HG03432 (cell line): ENCODE data around the gene CLASP2.

Experiments
- ATAC-seq: cut with Tn5 transposase; IDR thresholded peaks from one replicate; pipeline ENCODE4 v1.9.1; 2021; ENCODE audit warnings: mild to moderate bottlenecking, moderate library complexity; ENCODE audit not compliant: unreplicated experiment

CLASP2 gene

DNA sequence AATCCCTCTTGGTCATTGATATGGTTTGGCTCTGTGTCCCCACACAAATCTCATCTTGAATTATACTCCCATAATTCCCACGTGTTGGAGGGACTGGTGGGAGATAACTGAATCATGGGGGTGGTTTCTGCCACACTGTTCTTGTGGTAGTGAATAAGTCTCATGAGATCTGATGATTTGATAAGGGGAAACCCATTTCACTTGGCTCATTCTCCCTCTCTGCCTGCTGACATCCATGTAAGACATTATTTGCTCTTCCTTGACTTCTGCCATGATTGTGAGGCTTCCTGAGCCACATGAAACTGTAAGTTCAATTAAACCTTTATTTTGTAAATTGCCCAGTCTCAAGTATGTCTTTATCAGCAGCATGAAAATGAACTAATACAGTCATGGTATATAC is 171.0 kb downstream of the CLASP2 start:
- no peak for ATAC-seq

DNA sequence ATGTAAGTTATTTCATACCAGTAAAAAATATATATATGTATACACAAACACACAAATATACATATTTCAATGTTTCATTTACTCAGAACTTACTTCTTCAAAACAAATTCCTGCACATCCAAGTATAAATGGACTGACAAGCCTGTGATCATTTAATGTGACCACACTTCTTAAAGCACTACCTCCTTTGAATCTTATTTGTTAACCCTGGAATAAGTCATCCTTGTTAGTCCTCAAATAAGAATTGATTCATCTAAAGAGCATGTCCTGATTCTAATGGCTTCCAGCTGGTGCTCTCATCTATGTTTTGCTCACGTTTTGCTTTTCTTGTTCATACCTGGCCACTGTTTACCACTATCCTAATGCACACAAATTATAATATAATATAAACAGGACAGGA is 173.9 kb downstream of the CLASP2 start:
- no peak for ATAC-seq

DNA sequence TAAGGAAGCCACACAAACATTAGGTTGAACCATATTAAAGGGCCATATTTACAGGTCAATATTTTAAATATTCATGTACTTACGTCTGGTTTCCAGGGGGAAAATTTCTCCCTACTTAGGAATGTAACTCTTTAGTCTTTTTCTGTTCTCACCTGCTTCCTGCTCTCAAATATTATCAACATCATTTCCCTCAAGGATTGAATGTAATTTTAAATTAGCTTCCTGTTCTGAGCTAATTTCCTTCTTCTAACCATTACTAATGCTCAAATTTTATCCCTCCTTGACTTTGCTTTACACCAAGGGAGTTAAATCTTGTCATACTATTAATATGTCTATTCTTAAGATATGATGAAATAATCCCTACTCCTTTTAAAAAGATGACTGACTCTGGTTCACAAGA is 174.5 kb downstream of the CLASP2 start:
- ATAC-seq, result no peak

DNA sequence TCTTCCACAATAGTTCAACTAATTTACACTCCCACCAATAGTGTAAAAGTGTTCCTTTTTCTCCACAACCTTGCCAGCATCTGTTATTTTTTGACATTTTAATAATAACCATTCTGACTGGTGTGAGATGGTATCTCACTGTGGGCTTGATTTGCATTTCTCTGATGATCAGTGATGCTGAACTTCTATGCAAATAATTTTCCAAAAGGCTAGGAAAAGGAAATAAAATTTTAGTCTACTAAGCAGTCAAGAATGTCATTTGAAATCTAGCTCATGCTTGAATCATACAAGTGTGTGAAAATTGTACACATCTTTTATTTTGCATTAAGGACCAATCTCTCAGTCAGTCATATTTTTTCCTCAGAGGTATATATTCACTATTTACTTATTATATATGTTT is 176.1 kb downstream of the CLASP2 start:
- no peak for ATAC-seq

DNA sequence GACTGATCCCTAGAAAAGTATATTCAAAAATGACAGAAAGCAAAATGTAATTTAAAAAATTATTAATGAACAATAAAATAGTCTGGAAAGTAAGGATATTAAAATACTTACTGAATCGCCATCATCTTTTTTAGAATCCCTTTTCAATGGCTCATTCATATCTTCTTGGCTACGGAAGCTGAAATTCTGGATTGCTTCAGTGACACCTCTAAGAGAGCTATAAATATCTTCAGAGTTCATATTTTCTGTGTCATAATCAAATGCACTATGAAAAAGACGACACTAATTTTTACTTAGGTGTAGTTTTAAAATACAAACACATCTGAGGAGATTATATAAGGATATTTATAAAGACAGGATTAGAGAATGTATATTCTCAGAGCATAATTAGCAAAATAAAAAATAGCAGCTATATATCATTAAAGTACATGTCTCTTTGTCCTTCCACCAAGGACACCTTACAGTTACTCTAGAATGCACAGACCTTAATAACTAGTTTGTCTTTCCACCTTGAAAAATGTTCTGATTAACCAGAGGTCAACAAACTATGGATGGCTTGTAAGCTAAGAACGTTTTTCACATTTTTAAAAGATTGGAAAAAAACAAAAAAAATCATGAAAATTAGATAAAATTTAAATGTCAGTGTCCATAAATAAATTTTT is 179.2 kb downstream of the CLASP2 start:
- ATAC-seq, result no peak

DNA sequence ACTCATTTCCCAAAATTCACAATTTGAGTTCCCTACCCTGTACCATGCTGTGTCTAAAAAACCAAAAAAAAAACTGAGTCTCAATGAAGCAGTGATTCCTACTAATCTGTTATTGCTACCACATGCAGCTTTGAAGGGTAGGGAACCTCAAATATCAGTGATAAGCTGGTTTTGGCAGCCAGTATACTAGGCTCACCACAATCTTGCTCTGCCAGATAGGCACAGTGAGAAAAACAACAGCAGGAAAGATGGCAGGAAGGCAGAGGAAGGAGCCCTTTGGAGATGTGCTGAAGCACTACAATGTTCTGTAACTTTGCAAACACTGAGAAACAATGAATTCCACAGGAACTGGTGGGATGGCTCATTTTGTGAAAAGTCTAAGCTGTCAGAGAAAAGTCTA is 180.9 kb downstream of the CLASP2 start:
- ATAC-seq, result no peak

DNA sequence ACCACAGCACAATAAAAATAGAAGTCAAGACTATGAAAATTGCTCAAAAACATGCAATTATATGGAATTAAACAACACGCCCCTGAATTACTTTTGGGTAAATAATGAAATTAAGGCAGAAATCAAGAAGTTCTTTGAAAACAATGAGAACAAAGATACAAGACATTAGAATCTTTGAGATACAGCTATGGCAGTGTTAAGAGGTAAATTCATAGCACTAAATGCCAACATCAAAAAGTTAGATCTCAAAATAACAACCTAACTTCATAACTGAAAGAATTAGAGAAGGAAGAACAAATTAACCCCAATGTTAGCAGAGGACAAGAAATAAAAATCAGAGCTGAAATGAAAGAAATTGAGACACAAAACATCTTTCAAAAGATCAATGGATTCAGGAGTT is 191.3 kb downstream of the CLASP2 start:
- ATAC-seq, result no peak

DNA sequence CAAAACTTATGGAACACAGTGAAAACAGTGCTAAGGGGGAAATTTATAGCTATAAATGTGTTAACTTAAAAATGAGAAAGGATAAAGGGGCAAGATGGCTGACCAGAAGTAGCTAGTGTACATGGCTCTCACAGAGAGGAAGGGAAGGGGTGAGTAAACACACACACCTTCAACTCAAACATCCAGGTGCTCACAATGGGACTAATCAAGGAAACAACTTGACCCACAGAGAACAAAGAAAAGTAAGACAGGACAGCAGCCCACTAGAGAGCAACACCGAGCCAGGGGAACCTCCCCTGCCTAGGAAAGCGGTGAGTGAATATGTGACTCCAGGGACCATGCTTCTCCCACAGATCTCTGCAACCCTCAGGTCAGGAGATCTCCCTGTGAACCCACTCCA is 192.8 kb downstream of the CLASP2 start:
- no peak for ATAC-seq

DNA sequence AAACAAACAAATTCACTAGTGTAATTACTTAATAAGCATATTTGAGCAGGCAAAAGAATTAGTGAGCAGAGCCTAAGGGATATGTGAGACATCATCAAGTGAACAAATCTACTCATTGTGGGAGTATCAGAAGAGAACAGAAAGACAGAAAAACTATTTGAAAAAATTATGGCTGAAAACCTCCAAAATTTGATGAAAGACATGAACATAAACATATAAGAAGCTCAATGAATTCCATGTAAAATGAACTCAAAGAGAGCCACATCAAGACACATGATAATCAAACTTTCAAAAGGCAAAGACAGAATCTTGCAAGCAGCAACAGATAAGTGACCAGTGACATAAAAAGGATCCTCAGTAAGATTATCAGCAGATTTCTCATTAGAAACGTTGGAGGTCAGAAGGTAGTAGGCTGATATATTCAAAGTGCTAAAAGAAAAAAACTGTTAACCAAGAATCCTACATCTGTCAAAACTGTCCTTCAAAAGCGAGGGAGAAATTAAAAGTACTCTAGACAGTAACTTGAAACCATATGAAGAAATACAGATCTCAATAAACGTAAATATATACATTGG is 194.9 kb downstream of the CLASP2 start:
- no peak for ATAC-seq

DNA sequence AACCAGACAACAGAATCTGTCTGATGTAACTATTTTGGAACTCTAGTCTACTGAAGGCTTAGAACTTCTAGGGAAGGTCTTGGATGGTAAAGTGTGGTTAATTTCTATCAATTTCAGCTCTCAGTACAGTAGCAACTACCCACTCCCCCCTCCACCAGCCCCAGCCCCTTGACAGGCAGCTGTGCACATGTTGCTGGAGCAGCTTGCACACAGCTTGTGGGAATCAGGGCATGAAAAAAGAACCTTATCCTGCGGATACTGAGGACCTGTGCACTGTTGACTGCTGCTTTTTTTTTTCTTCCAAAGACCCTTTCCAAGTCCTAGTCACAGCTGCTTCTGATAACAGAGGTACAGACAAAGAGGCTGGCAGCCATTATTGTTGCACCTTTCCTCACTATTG is 196.3 kb downstream of the CLASP2 start:
- ATAC-seq, result no peak

DNA sequence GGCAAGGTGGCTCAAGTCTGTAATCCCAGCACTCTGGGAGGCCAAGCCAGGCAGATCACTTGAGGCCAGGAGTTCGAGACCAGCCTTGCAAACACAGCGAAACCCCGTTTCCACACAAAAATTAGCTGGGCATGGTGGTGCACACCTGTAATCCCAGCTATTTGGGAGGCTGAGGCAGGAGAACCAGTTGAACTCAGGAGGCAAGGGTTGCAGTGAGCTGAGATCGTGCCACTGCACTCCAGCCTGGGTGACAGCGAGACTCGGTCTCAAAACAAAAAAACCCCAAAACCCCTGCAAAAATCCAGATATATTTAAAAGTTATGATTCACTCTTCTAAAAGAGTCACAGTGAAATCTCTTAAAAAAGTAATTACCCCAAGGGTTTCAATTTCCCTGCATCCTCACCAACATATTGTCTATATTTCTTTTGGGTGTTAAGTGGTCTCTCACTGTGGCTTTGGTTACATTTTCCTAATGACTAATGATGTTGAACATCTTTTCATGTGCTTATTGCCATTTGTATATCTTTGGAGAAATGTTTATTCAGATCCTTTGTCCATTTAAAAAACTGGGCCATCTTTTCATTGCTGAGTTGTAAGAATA is 204.7 kb downstream of the CLASP2 start:
- ATAC-seq, result no peak

DNA sequence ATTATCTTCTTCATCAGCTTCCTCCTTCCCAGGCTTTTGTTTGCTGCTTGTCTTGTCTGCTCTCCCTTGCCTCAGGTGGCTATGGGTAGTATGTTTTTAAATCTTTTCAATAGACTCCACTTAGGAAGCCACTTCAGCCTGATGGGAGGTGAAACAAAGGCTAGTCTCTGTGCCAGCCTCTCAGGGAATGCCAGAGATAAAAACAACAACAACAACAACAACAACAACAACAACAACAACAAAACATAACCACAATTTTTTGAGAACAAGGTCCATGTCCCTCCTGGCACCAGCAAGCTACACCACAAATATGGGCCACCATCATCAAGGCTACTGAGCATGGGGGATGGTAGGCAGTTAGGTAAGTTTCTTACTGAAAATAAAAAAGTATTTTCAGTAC is 213.0 kb downstream of the CLASP2 start:
- ATAC-seq, result no peak

DNA sequence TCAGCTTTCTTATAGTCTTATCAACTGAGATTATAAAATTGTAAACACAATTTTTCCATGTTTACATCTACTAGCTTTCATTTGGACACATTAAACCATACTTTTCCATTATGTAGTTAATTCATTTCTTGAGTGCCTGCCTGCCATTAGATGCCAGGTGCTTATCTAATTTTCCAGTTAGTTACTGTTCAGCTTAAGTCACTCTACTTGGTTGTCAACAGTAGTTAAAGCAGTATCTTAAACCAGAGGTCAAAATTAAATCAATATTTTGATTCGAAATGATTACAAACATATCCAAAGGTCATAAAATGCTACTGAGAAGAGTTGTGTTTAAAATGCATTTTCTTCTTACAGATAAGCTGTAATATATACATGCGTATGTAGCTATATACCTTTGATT is 221.6 kb downstream of the CLASP2 start:
- ATAC-seq, result no peak

DNA sequence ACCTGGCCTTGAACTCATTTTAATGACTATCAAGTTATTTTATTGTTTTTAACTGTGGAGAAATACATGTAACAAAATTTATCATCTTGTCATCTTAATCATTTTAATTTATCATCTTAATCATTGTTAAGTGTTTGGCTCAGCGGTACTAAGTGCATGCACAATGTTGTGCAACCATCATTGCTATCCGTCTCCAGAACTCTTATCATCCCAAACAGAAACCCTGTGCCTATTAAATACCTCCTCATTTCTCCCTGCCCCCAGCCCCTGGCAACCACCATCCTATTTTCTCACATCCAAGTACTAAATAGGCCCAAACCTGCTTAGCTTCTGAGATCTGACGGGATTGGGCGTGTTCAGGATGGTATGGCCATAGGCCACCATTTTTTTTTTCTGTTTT is 226.3 kb downstream of the CLASP2 start:
- no peak for ATAC-seq

DNA sequence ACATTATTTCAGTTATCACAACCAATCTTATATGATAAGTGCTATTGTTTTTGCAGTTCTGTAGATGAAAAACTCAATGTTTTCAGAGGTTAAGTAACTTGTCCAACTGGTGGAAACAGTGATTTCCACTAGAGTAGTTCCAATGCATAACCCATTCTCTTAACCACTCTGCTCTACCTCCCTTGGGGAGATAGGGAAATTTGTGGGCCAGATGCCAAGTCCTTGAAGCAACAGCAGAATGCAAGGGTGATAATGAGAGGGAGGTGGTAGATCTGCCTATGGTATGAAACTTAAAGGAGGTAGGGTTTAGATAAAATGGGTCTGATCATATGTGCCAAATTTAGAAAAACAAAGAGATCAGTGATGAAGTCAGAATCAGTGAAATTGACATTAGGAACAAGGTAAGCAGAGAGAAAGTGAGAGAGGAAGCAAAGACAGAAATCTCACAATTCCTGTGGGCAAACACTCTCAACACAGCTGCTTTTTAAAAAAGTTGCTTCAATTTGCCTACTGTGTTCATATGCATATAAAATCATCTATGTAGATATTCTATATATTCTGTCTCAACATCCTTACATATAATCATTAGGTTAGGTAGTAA is 227.3 kb downstream of the CLASP2 start:
- no peak for ATAC-seq

DNA sequence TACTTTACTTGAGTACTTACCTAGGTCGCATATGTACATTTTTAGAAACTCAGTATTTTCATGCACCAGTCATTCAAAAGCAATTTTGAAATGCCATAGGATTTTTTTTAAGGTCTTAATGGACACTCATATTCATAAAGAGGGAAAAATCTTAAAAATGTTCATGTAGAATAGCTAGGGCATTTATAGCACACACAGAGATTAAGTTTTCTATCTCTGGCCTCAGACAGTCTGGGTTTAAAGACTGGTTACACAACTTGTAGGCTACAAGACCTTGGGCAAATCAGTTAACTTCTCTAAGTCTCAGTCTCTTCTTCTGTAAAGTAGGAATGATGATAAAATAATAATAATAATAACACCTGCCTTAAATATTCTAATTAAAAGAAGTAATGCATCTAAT is 229.4 kb downstream of the CLASP2 start:
- no peak for ATAC-seq

DNA sequence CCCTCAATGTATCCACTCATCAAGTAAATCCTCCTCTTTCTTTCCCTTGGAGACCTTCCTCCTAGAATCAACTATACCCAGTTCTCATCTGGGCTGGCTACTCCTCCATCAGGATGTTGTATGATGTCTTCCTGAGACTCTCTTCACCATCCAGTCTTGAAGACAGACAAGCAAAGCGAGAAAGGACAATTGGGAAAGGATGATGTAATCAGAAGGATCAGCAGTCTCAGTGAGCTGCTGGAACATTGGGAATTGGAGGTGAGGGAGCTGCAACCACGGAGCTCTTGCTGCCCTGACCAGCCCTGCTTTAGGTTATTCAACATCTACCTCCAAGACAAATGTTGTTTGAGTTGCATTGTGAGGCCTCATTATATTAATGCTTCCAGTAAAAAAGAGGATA is 229.8 kb downstream of the CLASP2 start:
- ATAC-seq, result no peak

DNA sequence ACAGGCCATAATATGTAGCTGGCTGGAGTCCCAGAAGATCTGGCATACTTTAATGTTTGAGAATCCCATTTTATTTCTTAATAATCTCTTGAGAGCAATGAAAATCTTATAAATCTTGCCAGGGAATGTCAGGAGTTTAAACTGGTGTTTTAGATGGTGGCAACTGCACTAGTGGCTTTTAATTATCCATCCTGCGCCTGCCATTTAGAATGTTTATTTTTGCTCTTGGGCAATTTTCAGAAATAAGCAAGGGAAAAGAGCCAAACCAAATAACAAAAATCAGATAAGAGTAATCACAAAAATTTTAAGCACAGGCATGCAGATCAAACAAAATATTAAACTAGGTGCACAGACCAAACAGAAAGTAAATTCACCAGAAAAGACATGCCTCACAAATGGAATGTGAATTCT is 235.9 kb downstream of the CLASP2 start:
- no peak for ATAC-seq

DNA sequence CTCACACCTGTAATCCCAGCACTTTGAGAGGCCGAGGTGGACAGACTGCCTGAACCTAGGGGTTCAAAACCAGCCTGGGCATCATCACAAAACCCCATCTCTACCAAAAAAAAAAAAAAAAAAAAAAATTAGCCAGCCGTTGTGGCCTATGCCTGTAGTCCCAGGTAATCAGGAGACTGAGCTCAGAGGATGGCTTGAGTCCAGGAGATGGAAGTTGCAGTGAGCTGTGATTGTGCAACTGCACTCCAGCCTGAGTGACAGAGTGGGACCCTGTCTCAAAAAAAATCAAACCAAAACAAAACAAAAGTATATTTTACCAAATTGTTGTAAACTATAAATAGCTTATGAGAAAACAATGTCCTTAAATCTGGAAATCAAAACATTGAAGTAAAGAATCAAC is 243.2 kb downstream of the CLASP2 start:
- ATAC-seq, result no peak

DNA sequence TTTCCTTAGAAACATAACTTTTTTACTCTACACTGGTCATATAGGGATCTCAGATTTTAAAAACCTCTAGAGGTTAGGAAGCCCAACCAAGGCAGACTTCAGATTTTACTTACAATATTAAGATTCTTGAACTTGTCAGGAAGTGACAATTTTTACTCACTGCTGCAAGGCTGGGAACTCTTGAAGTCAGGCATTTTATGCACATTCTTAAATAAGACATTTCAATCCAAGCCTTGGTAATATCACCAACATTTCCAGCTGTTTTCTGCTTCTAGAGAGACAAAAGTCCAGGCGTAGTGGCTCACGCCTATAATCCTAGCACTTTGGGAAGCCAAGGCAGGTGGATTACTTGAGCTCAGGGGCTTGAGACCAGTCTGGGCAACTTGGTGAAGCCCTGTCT is 244.2 kb downstream of the CLASP2 start:
- ATAC-seq, result no peak

DNA sequence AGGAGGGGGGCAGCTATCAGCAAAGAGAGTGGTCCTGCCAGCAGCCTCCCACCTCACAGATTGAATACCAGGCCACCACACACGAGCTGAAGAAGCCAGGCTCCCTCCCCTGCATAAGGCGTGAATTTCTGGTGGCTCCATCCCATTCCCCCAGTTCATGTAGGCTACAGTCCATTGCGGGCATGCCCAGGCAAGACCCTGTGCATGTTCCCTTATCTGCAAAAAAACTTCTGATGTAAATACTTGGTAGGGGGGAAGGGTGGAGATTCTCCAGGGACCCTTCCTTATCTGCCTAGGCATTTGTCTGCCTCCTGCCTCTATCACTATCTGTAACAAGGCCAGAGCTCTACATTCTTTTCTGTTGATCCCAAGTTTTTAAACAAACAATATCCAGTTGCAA is 250.3 kb downstream of the CLASP2 start:
- ATAC-seq, result no peak

DNA sequence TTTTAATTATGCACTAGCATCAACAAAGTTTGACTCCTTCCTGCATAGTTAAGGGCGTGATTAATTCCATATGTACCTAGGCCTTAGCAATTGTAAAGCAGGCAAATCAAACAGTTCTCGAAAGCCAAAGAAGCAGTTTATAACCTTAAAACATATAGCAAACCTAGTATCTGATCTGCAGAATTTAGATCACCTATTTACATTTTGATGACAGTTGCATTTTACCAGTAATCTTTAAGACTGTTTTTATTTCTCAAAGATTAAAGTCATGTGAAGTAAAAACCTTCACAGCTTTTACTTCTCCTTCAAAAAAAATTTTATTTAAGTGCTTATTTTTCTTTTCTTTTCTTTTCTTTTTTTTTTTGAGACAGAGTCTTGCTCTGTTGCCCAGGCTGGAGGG is 257.0 kb downstream of the CLASP2 start:
- ATAC-seq, result no peak
